Amygdala (tissue), 56 donors: ENCODE results near the gene CADPS.

Source experiments
- DNase-seq, 56 donors: peaks; one replicate each; lab custom pipeline; 2025; lab: John Stamatoyannopoulos, UW

The CADPS gene

GRCh38 chr3:62569609-62570008 is 305.6 kb downstream of the CADPS start:
- DNase-seq, result no peak

- peak in 4 of 56 donors; percentile 8 to 32 (median 28) for DNase-seq
These were observed 307.9 kb downstream of the CADPS start for GRCh38 chr3:62567097-62568021.

- DNase-seq, result no peak
These were observed 309.1 kb downstream of the CADPS start for GRCh38 chr3:62566022-62566557.

- no peak for DNase-seq
These were observed 312.6 kb downstream of the CADPS start for GRCh38 chr3:62562596-62562995.

GRCh38 chr3:62562017-62562416 is 313.2 kb downstream of the CADPS start:
- DNase-seq, result no peak

GRCh38 chr3:62559831-62560445 is 315.3 kb downstream of the CADPS start:
- DNase-seq, result no peak

GRCh38 chr3:62558549-62559112 is 316.6 kb downstream of the CADPS start:
- peak in 2 of 56 donors; percentile 5 to 11 for DNase-seq

- DNase-seq, result no peak
These were observed 317.2 kb downstream of the CADPS start for GRCh38 chr3:62557983-62558382.

- no peak for DNase-seq
These were observed 317.8 kb downstream of the CADPS start for GRCh38 chr3:62557450-62557849.

GRCh38 chr3:62556121-62556815 is 318.9 kb downstream of the CADPS start:
- DNase-seq, result no peak

GRCh38 chr3:62554264-62554799 is 320.9 kb downstream of the CADPS start:
- DNase-seq, result no peak

GRCh38 chr3:62553811-62554210 is 321.4 kb downstream of the CADPS start:
- no peak for DNase-seq

- DNase-seq, result no peak
These were observed 323.7 kb downstream of the CADPS start for GRCh38 chr3:62551556-62551955.

- DNase-seq, result no peak
These were observed 324.8 kb downstream of the CADPS start for GRCh38 chr3:62550439-62550838.

- DNase-seq, result no peak
These were observed 326.5 kb downstream of the CADPS start for GRCh38 chr3:62548528-62549205.

- DNase-seq, result no peak
These were observed 328.9 kb downstream of the CADPS start for GRCh38 chr3:62546266-62546665.

GRCh38 chr3:62542185-62542584 is 333.0 kb downstream of the CADPS start:
- no peak for DNase-seq

GRCh38 chr3:62539762-62540161 is 335.5 kb downstream of the CADPS start:
- DNase-seq, result no peak

- DNase-seq, result no peak
These were observed 336.4 kb downstream of the CADPS start for GRCh38 chr3:62538691-62539356.
